GM12878 (cell line): ENCODE measurements around the gene TPBGL. TPM values are rescaled to one million over a fixed set of nuclear protein-coding genes. Genes with fewer than 3 reads are reported as not detected.

Experiments
- ATAC-seq: fragments of 200-7000 bp; cut with Tn5 transposase; 3 replicates; pipeline ENCODE4 v1.9.1; 2020; ENCODE audit warnings: mild to moderate bottlenecking, moderate library complexity
- BruUV-seq: library from RNA; stranded (reverse); fragments of 400-500 nt; replicated peaks from 2 replicates; lab custom pipeline; 2021; lab: Mats Ljungman, UMichigan
- CTCF ChIA-PET: fragments of 300-600 bp; sonication (Branson Sonifier 250); formaldehyde crosslinking; extraction: SDS; loops from one replicate; lab custom pipeline; 2021; ENCODE audit warnings: inconsistent platforms; lab: Yijun Ruan, JAX
- POLR2A ChIA-PET: fragments of 350-600 bp; formaldehyde crosslinking; extraction: SDS; loops from one replicate; lab custom pipeline; 2021; ENCODE audit warnings: inconsistent platforms; lab: Charles Lee
- RAD21 ChIA-PET: fragments of 300-600 bp; sonication (Branson Sonifier 250); formaldehyde crosslinking; loops from one replicate; lab custom pipeline; 2023; ENCODE audit warnings: antibody characterized with exemption; ENCODE audit not compliant: unreplicated experiment; lab: Charles Lee
- SMC1A ChIA-PET: fragments of 300-600 bp; sonication (Branson Sonifier 250); formaldehyde crosslinking; loops from one replicate; lab custom pipeline; 2023; ENCODE audit not compliant: unreplicated experiment, uncharacterized antibody; lab: Charles Lee
- DNase-seq: peaks from one replicate; pipeline ENCODE4 v3.0.0-alpha.2; 2011; ENCODE audit warnings: low read depth, low spot score
- FAIRE-seq: peaks from 3 replicates; lab custom pipeline; 2011; peaks lifted over from hg19 to GRCh38; lab: Jason Lieb, UNC
- H2AFZ ChIP-seq: 2 replicates; pipeline ENCODE4 v1.6.0; 2011; ENCODE audit warnings: low read depth, low read length, control low read depth; ENCODE audit not compliant: control insufficient read depth
- H3K27ac ChIP-seq: 2 replicates; pipeline ENCODE4 v1.5.1; 2011; ENCODE audit warnings: control low read depth; ENCODE audit not compliant: control insufficient read depth, insufficient read depth
- H3K27me3 ChIP-seq, 2 experiments: replicated peaks in 1 of 2; 2 replicates each; pipeline versions ENCODE4 v1.6.0 to v1.6.1; 2011; ENCODE audit warnings: low read length in 1 of 2; ENCODE audit not compliant: control insufficient read depth in 2 of 2, insufficient read depth in 2 of 2
- H3K36me3 ChIP-seq, 2 experiments: 2 replicates each; pipeline ENCODE4 v1.5.1; 2011; ENCODE audit warnings: low read length in 1 of 2; ENCODE audit not compliant: control insufficient read depth in 2 of 2, insufficient read depth in 2 of 2
- H3K4me1 ChIP-seq: 2 replicates; pipeline ENCODE4 v1.6.1; 2011; ENCODE audit warnings: mild to moderate bottlenecking, low read length, moderate library complexity, mixed read lengths; ENCODE audit not compliant: control insufficient read depth, insufficient read depth
- H3K4me2 ChIP-seq: 2 replicates; pipeline ENCODE4 v1.6.0; 2011; ENCODE audit warnings: control low read depth; ENCODE audit not compliant: control insufficient read depth, insufficient read depth
- H3K4me3 ChIP-seq: fragments of 200-600 bp; sonication (generic); 2 replicates; pipeline ENCODE4 v1.5.1; 2016
- H3K79me2 ChIP-seq: 2 replicates; pipeline ENCODE4 v1.6.0; 2011; ENCODE audit warnings: low read length; ENCODE audit not compliant: control insufficient read depth, insufficient read depth
- H3K9ac ChIP-seq: 2 replicates; pipeline ENCODE4 v1.8.0; 2011; ENCODE audit warnings: low read length, control low read depth, mixed read lengths; ENCODE audit not compliant: control insufficient read depth, insufficient read depth
- H3K9me3 ChIP-seq: replicated peaks from 3 replicates; pipeline ENCODE4 v1.5.1; 2011; ENCODE audit warnings: mild to moderate bottlenecking, low read length; ENCODE audit not compliant: control insufficient read depth, insufficient read depth
- H4K20me1 ChIP-seq: 2 replicates; pipeline ENCODE4 v1.6.0; 2011; ENCODE audit not compliant: control insufficient read depth, insufficient read depth
- BMI1 ChIP-seq: fragments of 450-650 bp; IDR thresholded peaks from 2 replicates; pipeline ENCODE4 v1.6.1; 2016; ENCODE audit warnings: mild to moderate bottlenecking, moderate library complexity, borderline replicate concordance
- CHD1 ChIP-seq: IDR thresholded peaks from 2 replicates; pipeline ENCODE4 v1.6.1; 2012; ENCODE audit warnings: low read depth, low read length, improper control_type of control experiment
- CHD2 ChIP-seq: IDR thresholded peaks from 2 replicates; pipeline ENCODE4 v1.6.1; 2011; ENCODE audit warnings: low read depth, low read length, improper control_type of control experiment, borderline replicate concordance
- HCFC1 ChIP-seq: fragments of 150-350 bp; IDR thresholded peaks from 2 replicates; pipeline ENCODE4 v1.6.1; 2014; ENCODE audit warnings: low read length
- HDAC2 ChIP-seq: fragments of 200-600 bp; sonication (generic); IDR thresholded peaks from 2 replicates; pipeline ENCODE4 v1.6.1; 2017
- MTA3 ChIP-seq: IDR thresholded peaks from 2 replicates; pipeline ENCODE4 v1.6.1; 2012; ENCODE audit warnings: low read length, inconsistent platforms, borderline replicate concordance
- RAD51 ChIP-seq: fragments of 450-650 bp; IDR thresholded peaks from 2 replicates; pipeline ENCODE4 v1.6.1; 2016; ENCODE audit warnings: moderate library complexity, mild to moderate bottlenecking, inconsistent platforms
- SKIL ChIP-seq: fragments of 450-650 bp; IDR thresholded peaks from 2 replicates; pipeline ENCODE4 v1.6.1; 2017; ENCODE audit warnings: mild to moderate bottlenecking, low read depth, inconsistent platforms; ENCODE audit not compliant: poor library complexity, severe bottlenecking
- TAF1 ChIP-seq: IDR thresholded peaks from 2 replicates; pipeline ENCODE4 v1.6.1; 2011; ENCODE audit warnings: mild to moderate bottlenecking, low read depth, low read length, borderline replicate concordance
- ZNF207 ChIP-seq: fragments of 450-650 bp; IDR thresholded peaks from 2 replicates; pipeline ENCODE4 v1.6.1; 2014; ENCODE audit warnings: antibody characterized with exemption, mild to moderate bottlenecking, borderline replicate concordance
- WGBS: methylation state at CpG from one replicate; pipeline ENCODE4 v1.1.6; 2016; ENCODE audit warnings: low lambda C conversion rate; ENCODE audit not compliant: insufficient replicate concordance, insufficient coverage; ENCODE audit errors: missing lambda C conversion rate; 5-methylcytosine and 5-hydroxymethylcytosine counted together
- in situ Hi-C: fragments of 300-500 bp; cut with MboI; formaldehyde crosslinking; loops from 9 replicates; pipeline ENCODE4 v1.14.3; 2018; ENCODE audit warnings: mixed read lengths
- intact Hi-C: fragments of 100-400 bp; cut with micrococcal nuclease; formaldehyde crosslinking; loops from one replicate; pipeline ENCODE4 v1.14.2; 2022; ENCODE audit not compliant: unreplicated experiment
- polyA plus RNA-seq, 11 experiments: library from polyadenylated mRNA; depleted of rRNA in 4 of 11; unstranded in 6 of 11; stranded (reverse) in 5 of 11; fragments of >200 nt; fragmentation: Nextera tagmentation in 4 of 11; fragmentation: Illumina TruSeq in 1 of 11; extraction: Ambion mirVana in 4 of 11; extraction: Trizol in 1 of 11; gene quantifications; 1 replicate in 1 of 11; 2 replicates in 10 of 11; pipeline versions ENCODE4 v1.2.1 to v1.2.3, GENCODE V29; 2011 to 2016; ENCODE audit warnings: inconsistent platforms in 2 of 11, missing spikeins in 2 of 11, low read depth in 1 of 11
- total RNA-seq, 4 experiments: library from RNA; depleted of rRNA in 3 of 4; stranded (reverse); fragments of >200 nt in 3 of 4; fragmentation: Illumina TruSeq in 1 of 4; extraction: Trizol in 1 of 4; gene quantifications; 2 replicates each; pipeline versions ENCODE4 v1.2.1 to v1.2.3, GENCODE V29; 2013 to 2021
- TF ChIP-seq, protein P1 (sequence below): fragments of 450-650 bp; IDR thresholded peaks from 2 replicates; pipeline ENCODE4 v1.6.1; 2017; ENCODE audit warnings: mild to moderate bottlenecking, moderate library complexity
- TF ChIP-seq, protein P2 (sequence below): fragments of 450-650 bp; IDR thresholded peaks from 2 replicates; pipeline ENCODE4 v1.6.1; 2016; ENCODE audit warnings: mild to moderate bottlenecking

TPBGL gene
- total and polyA plus RNA-seq, 10 of the 15 experiments (the other 5 are each of a cell fraction or from before 2014, with no cell fraction given) = not detected

DNA sequence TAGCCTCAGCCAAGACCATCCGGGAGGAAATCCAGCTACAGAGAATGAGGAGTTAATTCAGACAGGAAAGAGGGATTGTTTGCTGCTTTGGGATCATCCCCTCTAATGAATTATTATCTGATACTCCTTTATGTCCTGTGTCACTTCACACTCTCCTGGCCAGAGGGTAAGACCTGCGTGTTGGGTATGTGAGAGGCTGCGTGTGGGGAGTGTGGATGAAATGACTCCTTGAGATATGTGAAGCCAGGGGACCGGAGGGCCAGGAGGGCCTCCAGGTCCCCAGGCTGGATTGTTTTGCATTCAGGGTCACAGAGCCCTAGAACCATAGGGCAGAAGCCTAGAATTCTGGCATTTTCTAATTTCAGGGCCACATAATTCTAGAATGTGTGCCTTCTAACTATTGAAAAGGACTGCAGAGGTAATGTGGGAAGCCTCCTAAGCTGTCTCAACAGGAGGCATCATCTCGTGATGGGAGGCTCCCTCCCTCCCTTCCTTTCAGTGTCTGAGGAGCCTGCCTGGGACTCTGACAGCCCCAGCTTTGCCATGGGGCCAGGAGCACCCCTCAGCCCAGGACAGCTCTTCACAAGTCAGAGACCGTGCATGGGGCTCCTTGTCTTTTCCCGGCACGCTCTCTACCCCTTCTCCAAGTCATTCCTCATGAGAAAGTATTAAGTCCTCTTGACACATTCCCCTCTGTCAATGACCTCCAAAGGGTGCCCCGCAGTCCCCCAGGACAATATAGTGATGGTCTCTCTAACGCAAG, 3.7 kb downstream of the TPBGL start:
- TF ChIP-seq HCFC1 (no peak), MTA3 (no peak), RAD51 (no peak), TAF1 (no peak), HDAC2 (no peak), BMI1 (no peak), SKIL (no peak), ZNF207 (no peak), CHD2 (no peak), CHD1 (no peak)
- TF ChIP-seq, protein P1, sequence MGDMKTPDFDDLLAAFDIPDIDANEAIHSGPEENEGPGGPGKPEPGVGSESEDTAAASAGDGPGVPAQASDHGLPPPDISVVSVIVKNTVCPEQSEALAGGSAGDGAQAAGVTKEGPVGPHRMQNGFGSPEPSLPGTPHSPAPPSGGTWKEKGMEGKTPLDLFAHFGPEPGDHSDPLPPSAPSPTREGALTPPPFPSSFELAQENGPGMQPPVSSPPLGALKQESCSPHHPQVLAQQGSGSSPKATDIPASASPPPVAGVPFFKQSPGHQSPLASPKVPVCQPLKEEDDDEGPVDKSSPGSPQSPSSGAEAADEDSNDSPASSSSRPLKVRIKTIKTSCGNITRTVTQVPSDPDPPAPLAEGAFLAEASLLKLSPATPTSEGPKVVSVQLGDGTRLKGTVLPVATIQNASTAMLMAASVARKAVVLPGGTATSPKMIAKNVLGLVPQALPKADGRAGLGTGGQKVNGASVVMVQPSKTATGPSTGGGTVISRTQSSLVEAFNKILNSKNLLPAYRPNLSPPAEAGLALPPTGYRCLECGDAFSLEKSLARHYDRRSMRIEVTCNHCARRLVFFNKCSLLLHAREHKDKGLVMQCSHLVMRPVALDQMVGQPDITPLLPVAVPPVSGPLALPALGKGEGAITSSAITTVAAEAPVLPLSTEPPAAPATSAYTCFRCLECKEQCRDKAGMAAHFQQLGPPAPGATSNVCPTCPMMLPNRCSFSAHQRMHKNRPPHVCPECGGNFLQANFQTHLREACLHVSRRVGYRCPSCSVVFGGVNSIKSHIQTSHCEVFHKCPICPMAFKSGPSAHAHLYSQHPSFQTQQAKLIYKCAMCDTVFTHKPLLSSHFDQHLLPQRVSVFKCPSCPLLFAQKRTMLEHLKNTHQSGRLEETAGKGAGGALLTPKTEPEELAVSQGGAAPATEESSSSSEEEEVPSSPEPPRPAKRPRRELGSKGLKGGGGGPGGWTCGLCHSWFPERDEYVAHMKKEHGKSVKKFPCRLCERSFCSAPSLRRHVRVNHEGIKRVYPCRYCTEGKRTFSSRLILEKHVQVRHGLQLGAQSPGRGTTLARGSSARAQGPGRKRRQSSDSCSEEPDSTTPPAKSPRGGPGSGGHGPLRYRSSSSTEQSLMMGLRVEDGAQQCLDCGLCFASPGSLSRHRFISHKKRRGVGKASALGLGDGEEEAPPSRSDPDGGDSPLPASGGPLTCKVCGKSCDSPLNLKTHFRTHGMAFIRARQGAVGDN = no peak
- TF ChIP-seq, protein P2, sequence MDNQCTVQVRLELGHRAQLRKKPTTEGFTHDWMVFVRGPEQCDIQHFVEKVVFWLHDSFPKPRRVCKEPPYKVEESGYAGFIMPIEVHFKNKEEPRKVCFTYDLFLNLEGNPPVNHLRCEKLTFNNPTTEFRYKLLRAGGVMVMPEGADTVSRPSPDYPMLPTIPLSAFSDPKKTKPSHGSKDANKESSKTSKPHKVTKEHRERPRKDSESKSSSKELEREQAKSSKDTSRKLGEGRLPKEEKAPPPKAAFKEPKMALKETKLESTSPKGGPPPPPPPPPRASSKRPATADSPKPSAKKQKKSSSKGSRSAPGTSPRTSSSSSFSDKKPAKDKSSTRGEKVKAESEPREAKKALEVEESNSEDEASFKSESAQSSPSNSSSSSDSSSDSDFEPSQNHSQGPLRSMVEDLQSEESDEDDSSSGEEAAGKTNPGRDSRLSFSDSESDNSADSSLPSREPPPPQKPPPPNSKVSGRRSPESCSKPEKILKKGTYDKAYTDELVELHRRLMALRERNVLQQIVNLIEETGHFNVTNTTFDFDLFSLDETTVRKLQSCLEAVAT = no peak
- TF ChIP-seq, all 136 proteins: peak for 0
- ChIA-PET SMC1A (interaction anchor here (0.9 to 1.4 kb wide), 4 partner anchors 11 to 315 kb away, joined by 3 to 6 read pairs (median 4); no protein-coding TSS in a partner anchor), CTCF (interaction anchor here (0.8 to 1.8 kb wide), 10 partner anchors 21 to 424 kb away, joined by 3 to 9 read pairs (median 4); no protein-coding TSS in a partner anchor), POLR2A (no interaction called here), RAD21 (interaction anchor here (0.9 to 1.1 kb wide), 2 partner anchors 221 to 315 kb away, joined by 4 read pairs; no protein-coding TSS in a partner anchor)
- peaks cover 6 to 20% of the 10 kb centered on the region in 2 experiments; a peak in 3 of 4 replicates for H3K27me3 ChIP-seq
- ATAC-seq = no peak
- H4K20me1 ChIP-seq = no peaks in the 10 kb centered on the region
- no peak overlapping the region for H3K27ac ChIP-seq
- FAIRE-seq = no peak
- no TSS peak for BruUV-seq
- H3K4me1 ChIP-seq = no peaks in the 10 kb centered on the region; the same call in 1 of the 2 replicates
- no peak for DNase-seq
- H3K4me3 ChIP-seq = no peak overlapping the region
- H3K9me3 ChIP-seq = no peaks in the 10 kb centered on the region
- 58% methylated on average over 10 of the region's 10 CpGs for WGBS
- H2AFZ ChIP-seq = no peak overlapping the region
- H3K79me2 ChIP-seq = no peaks in the 10 kb centered on the region
- no peak overlapping the region for H3K9ac ChIP-seq
- H3K36me3 ChIP-seq = no peaks in the 10 kb centered on the region
- intact Hi-C loops (no loop called here), in situ Hi-C loops (no loop called here)
- H3K4me2 ChIP-seq = no peak overlapping the region
